ENCODE measurements around the gene GOT1. TPM values are rescaled to one million over a fixed set of nuclear protein-coding genes. Genes with fewer than 3 reads are reported as not detected.

The GOT1 gene
- total and polyA plus RNA-seq, 2 donors = 11.6 to 23.2 TPM

Other genes with a start within 250 kb of the GOT1 start
- 48.1 TPM for gene HPSE2, start 194.8 kb downstream of the GOT1 start, total RNA-seq
- 46.3 TPM for gene HPSE2, start 194.8 kb downstream of the GOT1 start, polyA plus RNA-seq
- 1.6 TPM for gene CNNM1, start 101.3 kb downstream of the GOT1 start, total RNA-seq
- gene CNNM1, start 101.3 kb downstream of the GOT1 start, polyA plus RNA-seq = 2.3 TPM
- gene NKX2-3, start 102.3 kb upstream of the GOT1 start, total RNA-seq = 0.11 TPM
- gene NKX2-3, start 102.3 kb upstream of the GOT1 start, polyA plus RNA-seq = not detected
- 28.5 TPM for gene SLC25A28, start 189.8 kb upstream of the GOT1 start, total RNA-seq
- gene SLC25A28, start 189.8 kb upstream of the GOT1 start, polyA plus RNA-seq = 83.4 TPM
- gene ENTPD7, start 228.9 kb upstream of the GOT1 start, total RNA-seq = 26.2 TPM
- gene ENTPD7, start 228.9 kb upstream of the GOT1 start, polyA plus RNA-seq = 7.4 TPM

Measured in urinary bladder (tissue), 2 donors.